Placental pericyte (primary cell): ENCODE data around the gene LIPM. TPM values are rescaled to one million over a fixed set of nuclear protein-coding genes. Genes with fewer than 3 reads are reported as not detected.

Experiments used
- total RNA-seq: library from RNA; depleted of rRNA; stranded (reverse); fragments of >200 nt; gene quantifications from 2 replicates; pipeline ENCODE4 v1.2.3, GENCODE V29; 2012

LIPM gene, protein sequence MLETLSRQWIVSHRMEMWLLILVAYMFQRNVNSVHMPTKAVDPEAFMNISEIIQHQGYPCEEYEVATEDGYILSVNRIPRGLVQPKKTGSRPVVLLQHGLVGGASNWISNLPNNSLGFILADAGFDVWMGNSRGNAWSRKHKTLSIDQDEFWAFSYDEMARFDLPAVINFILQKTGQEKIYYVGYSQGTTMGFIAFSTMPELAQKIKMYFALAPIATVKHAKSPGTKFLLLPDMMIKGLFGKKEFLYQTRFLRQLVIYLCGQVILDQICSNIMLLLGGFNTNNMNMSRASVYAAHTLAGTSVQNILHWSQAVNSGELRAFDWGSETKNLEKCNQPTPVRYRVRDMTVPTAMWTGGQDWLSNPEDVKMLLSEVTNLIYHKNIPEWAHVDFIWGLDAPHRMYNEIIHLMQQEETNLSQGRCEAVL
- not detected in 2 replicates for total RNA-seq

DNA sequence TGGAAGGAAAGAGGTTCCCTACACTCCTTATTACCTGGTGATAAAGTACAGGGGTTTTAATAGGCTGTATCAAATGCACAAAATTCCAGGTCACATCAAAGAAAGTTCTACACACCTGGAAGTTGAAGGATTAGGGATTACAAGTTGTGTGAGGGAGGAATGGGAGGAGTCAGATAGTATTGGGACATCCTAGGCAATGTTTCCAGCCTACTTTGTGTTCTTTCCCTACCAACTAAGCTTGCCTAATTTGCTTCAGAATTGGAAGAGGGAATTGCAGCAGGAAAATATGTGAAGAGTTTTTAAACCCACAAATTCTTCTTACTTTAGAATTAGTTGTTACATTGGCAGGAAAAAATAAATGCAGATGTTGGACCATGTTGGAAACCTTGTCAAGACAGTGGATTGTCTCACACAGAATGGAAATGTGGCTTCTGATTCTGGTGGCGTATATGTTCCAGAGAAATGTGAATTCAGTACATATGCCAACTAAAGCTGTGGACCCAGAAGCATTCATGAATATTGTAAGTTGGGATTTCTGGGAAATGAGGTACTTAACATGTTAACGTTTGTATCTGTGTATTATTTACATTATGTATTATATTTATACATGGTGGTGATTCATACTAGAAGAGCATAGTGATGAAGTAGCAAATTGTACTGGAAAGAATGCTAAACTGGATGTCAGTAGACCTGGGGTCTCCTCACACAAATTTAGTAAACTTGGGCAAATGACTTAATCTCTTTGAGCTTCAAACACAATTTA is at the start of gene LIPM:
LIPM (plus strand) TSS at position 208 of the 763 bp plus-strand sequence; CDS start at position 375, 167 bp downstream.

DNA sequence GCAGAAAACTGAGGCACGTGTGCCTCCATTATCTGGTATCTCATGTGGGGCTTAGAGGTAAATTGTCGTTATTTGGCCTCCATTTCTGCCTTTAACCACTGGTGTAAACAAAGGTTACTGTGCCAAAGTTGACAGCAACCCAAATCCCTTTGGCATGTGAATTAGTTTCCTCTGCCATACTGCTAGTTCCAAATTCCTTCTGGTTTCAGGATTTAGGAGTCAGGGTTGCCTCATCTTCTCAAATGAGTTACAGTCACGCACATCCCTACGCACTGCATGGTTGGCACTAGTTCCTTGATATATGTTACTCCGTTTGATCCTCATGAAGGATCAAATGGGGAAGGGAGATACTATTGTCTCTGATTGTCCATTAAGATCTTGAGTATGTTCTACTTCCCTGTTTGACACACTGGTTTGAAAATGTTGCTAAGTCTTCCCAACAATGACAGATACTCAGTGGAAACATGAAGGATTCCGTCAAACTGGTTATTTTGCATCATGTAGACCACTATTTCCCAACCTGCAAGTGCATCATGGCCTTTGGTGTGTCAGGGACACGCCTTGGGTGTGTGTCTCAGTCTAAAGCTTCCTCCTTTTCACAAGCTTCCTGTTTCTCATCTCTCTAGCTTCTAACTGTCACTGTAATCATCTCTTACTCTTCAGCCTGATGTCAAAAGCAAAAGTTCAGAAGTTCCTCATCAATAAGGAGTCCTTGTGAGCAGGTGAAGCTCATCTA is 43.0 kb upstream of the LIPM start, which contains the start of gene LIPN:
LIPN (plus strand) TSS at position 655 of the 736 bp plus-strand sequence. CDS start 1,386 bp downstream, outside the sequence.

DNA sequence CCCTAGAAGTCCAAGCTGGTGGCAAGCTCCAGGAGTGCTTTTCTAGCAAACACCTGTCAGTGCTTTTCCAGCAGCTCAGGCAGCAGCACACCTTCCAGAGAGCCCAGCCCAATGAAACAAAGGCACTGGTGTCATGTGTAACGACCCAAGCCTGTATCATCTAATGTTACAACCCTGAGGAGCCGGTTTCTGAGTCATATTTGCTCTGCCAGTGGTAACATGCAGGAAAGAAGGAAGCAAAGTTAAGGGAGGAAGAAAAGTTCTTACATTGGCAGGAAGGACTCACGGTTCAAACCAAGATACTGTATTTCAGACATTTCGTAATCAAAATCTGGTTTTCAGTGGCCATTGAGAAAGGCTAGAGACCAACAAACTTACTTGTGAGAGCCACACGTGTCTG is 49.2 kb downstream of the LIPM start, which contains the start of gene ANKRD22:
ANKRD22 (minus strand) TSS at position 139 of the 400 bp plus-strand sequence. CDS start 237 bp downstream, outside the sequence.

Other genes starting within 250 kb of the LIPM start
- 10.1 and 12.5 TPM in 2 replicates for gene RNLS, start 219.4 kb upstream of the LIPM start, total RNA-seq
- not detected in 2 replicates for gene LIPJ, start 216.0 kb upstream of the LIPM start, total RNA-seq
- gene LIPF, start 138.3 kb upstream of the LIPM start, total RNA-seq: not detected in 2 replicates
- 0.29 TPM in 1 of 2 replicates, not detected in the other for gene LIPK, start 96.5 kb upstream of the LIPM start, total RNA-seq
- gene LIPN, start 42.7 kb upstream of the LIPM start, total RNA-seq: not detected in 2 replicates
- gene ANKRD22, start 49.1 kb downstream of the LIPM start, total RNA-seq: not detected in 2 replicates
- gene STAMBPL1, start 77.5 kb downstream of the LIPM start, total RNA-seq: 15.8 and 73.2 TPM in 2 replicates
- gene ACTA2, start 150.0 kb downstream of the LIPM start, total RNA-seq: 355 and 559 TPM in 2 replicates
- 62.4 and 63.5 TPM in 2 replicates for gene FAS, start 188.1 kb downstream of the LIPM start, total RNA-seq